Small intestine (tissue), 7 donors: ENCODE data around the gene DUSP1. TPM values are rescaled to one million over a fixed set of nuclear protein-coding genes. Genes with fewer than 3 reads are reported as not detected.
"Not testable (repeated sequence)": the region's sequence is repeated elsewhere in the genome, so short reads cannot be mapped to it uniquely, and the experiment has no call there.

Experiments used
- DNase-seq, 2 donors: peaks; one replicate each; pipeline versions ENCODE4 v3.0.0 to v3.0.0-alpha.2; 2013
- FAIRE-seq: peaks from 2 replicates; lab custom pipeline; 2012; peaks lifted over from hg19 to GRCh38; lab: Jason Lieb, UNC
- H3K27ac ChIP-seq, 3 donors: one replicate each; pipeline ENCODE4 v1.5.1; 2013; ENCODE audit warnings: low read length in 2 of 3, mild to moderate bottlenecking in 2 of 3, control low read depth in 1 of 3, inconsistent platforms in 1 of 3, low read depth in 1 of 3, moderate library complexity in 1 of 3
- H3K27me3 ChIP-seq, 3 donors: one replicate each; pipeline ENCODE4 v1.6.1; 2013; ENCODE audit warnings: low read length in 3 of 3, inconsistent platforms in 1 of 3; ENCODE audit not compliant: control insufficient read depth in 3 of 3, insufficient read depth in 3 of 3
- H3K36me3 ChIP-seq, 3 donors: one replicate each; pipeline ENCODE4 v1.6.1; 2013; ENCODE audit warnings: low read length in 3 of 3, inconsistent platforms in 1 of 3, low read depth in 1 of 3, mild to moderate bottlenecking in 1 of 3, moderate library complexity in 1 of 3; ENCODE audit not compliant: control insufficient read depth in 3 of 3, insufficient read depth in 2 of 3
- H3K4me1 ChIP-seq, 3 donors: one replicate each; pipeline ENCODE4 v1.6.1; 2013; ENCODE audit warnings: low read length in 2 of 3, inconsistent platforms in 1 of 3, low read depth in 1 of 3, mild to moderate bottlenecking in 1 of 3, moderate library complexity in 1 of 3; ENCODE audit not compliant: control insufficient read depth in 3 of 3, insufficient read depth in 2 of 3
- H3K4me3 ChIP-seq, 3 donors: one replicate each; pipeline ENCODE4 v1.5.1; 2013; ENCODE audit warnings: low read length in 3 of 3, control low read depth in 1 of 3, inconsistent platforms in 1 of 3, low read depth in 1 of 3, mild to moderate bottlenecking in 1 of 3, moderate library complexity in 1 of 3
- H3K9me3 ChIP-seq, 2 donors: one replicate each; pipeline ENCODE4 v1.6.1; 2013; ENCODE audit warnings: low read depth in 1 of 2, low read length in 1 of 2; ENCODE audit not compliant: control insufficient read depth in 2 of 2, insufficient read depth in 1 of 2
- WGBS, 3 donors: extraction: QIAGEN DNeasy Blood & Tissue Kit; methylation state at CpG; one replicate each; pipeline ENCODE4 v1.1.7; 2013; 5-methylcytosine and 5-hydroxymethylcytosine counted together
- polyA plus RNA-seq, 4 donors: library from polyadenylated mRNA; stranded (reverse) in 3 of 4; unstranded in 1 of 4; fragments of 200-250 nt in 3 of 4; fragments of 120-200 nt in 1 of 4; gene quantifications; one replicate each; pipeline versions ENCODE4 v1.2.1 to v1.2.3, GENCODE V29; 2013
- donor health status: healthy with polysubstance abuse.
- donor health status: control.
- donor health status: control.
- donor health status: Bipolar disorder and iron deficiency.
- donor health status: healthy.

Gene DUSP1
- polyA plus RNA-seq, 4 donors: 64.4 to 216 (median 109) TPM

DNA sequence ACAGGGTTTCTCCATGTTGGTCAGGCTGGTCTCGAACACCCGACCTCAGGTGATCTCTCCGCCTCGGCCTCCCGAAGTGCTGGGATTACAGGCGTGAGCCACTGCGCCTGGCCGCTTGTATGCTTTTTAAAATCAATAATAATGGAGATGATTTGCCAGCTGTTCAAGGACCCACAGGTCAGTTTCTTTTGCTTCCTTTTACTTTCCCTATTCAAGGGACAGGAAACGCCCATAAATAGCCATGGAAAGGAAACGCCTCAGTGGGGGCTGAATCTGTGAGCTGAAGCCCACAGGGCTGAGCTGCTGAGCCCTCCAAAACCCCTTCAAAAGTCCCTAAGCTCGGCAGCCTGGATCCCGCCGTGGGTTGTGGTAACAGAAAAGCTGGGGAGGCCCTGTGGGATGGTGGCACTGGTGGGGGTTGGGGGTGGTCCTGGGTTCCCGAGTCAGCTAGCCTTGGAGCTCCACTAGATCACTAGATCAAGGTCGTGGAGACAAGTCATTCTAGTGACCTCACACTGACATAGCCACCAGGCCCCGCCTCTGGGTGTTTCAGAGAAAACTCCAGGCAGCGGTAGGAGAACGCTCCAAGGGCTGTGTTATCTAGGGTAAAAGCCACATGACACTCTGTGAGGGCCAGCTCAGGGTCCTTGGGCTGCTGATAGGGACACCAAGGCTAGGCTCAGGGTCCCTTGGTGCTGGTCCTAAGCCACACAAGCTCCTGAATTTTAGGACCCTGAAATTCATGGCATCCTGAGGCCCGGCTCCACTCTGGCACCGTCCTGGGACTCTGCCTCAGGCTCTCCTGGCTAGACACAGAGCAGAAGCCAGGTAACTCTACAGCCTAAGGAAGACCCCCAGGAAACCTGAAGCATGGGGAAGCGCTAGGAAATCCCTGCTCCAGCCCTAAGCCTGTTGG lies 18.0 kb upstream of the DUSP1 start:
- H3K27me3 ChIP-seq: no peaks in the 10 kb centered on the region
- 33 to 45% (median 40%) methylated on average over 21 of the region's 21 CpGs for WGBS, 3 donors
- FAIRE-seq: no peak

DNA sequence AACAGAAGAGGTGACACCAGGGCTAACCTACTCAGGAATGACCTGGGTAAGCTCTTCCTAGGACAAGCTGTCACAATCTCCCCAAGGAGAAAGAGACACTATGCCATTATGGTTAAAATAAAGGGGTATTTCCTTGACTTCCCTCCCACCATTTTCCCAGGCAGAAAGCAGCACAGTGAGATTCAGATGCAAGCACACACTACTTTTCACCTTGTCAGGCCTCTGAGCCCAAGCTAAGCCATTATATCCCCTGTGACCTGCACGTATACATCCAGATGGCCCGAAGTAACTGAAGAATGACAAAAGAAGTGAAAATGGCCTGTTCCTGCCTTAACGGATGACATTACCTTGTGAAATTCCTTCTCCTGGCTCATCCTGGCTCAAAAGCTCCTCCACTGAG lies 16.5 kb upstream of the DUSP1 start:
- not testable (repeated sequence) for H3K27me3 ChIP-seq, FAIRE-seq, H3K27ac ChIP-seq, H3K36me3 ChIP-seq, H3K4me3 ChIP-seq, DNase-seq, H3K9me3 ChIP-seq
- 85 to 96% (median 92%) methylated on average over 3 of the region's 3 CpGs for WGBS, 3 donors
- H3K4me1 ChIP-seq: peaks cover 0 to 46% (median 7%) of the 10 kb centered on the region in 3 donors

More for the DNA sequence above, 18.0 kb upstream of the DUSP1 start:
- Histone ChIP-seq H3K4me3 (no peak overlapping the region), H3K4me1 (peaks cover 0 to 46% (median 7%) of the 10 kb centered on the region in 3 donors), H3K27ac (peak overlapping the region; percentile 76 to 93 (median 85)), H3K9me3 (peaks cover 0 to 3% of the 10 kb centered on the region in 2 donors), H3K36me3 (peaks cover 0 to 4% (median 0%) of the 10 kb centered on the region in 3 donors)
- peak; percentile 85 to 87 for DNase-seq

DNA sequence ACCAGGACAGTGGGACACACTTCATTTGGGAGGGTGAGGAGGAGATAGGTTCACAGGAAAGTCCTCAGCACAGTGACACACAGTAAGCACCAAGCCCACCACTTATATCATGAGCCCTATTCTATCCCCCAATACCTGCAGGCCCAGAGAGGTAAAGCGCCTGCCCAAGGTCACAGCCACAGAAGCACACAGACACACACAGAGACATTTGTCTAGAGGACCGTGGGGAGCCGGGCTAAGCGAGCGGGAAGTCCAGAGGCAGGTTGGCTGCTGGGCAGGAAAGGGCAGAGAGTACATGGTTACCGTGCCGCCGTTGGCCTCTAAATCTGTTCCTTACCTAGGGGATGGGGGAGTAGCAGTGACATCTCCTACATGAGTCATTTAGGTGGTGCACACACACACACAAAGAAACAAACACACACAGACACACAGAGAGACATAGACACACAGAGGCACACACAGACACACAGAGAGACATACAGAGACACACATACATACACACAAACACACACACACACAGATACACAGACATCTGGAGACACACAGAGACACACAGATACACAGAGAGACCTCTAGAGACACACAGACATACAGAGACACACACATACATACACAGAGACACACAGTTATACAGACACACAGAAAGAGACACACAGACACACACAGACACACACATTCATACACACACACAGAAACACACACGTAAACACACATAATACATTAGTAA lies 15.9 kb upstream of the DUSP1 start:
- Histone ChIP-seq H3K27me3 (no peaks in the 10 kb centered on the region), H3K27ac (no peak overlapping the region), H3K36me3 (peaks cover 0 to 4% (median 0%) of the 10 kb centered on the region in 3 donors), H3K4me1 (peaks cover 0 to 46% (median 7%) of the 10 kb centered on the region in 3 donors), H3K9me3 (no peaks in the 10 kb centered on the region), H3K4me3 (no peak overlapping the region)
- no peak for DNase-seq
- FAIRE-seq: no peak
- 87 to 92% (median 91%) methylated on average over 9 of the region's 9 CpGs for WGBS, 3 donors

DNA sequence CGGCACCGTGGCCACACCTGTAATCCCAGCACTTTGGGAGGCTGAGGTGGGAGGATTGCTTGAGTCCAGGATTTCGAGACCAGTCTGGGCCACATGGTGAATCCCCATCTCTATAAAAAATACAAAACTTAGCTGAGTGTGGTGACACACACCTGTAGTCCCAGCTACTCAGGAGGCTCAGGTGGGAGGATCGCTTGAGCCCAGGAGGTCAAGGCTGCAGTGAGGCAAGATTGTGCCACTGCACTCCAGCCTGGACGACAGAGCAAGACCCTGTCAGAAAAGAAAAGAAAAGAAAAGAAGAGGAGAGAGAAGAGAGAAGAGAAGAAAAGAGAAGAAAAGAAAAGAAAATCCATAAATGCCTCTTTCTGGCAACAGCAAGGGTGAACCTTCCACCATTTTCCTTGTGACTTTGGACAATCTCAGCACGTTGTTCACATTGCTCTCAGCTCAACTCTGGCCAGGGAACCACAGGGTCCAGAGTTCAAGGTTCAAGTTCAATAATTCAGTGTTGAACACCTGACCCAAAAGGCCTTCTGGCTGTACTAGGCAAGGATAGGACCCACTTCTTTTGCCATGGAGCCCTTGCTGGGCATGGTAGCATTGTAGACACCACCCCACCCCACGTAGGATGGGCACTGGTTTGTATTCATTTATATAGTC lies 14.6 kb upstream of the DUSP1 start:
- H3K4me3 ChIP-seq: no peak overlapping the region
- peak overlapping the region in 1 of 3 donors; percentile 32 for H3K27ac ChIP-seq
- 74 to 87% (median 78%) methylated on average over 7 of the region's 7 CpGs for WGBS, 3 donors
- H3K4me1 ChIP-seq: peaks cover 3 to 35% (median 7%) of the 10 kb centered on the region in 3 donors
- H3K9me3 ChIP-seq: no peaks in the 10 kb centered on the region
- peaks cover 0 to 4% (median 0%) of the 10 kb centered on the region in 3 donors for H3K36me3 ChIP-seq
- no peaks in the 10 kb centered on the region for H3K27me3 ChIP-seq
- FAIRE-seq: no peak
- DNase-seq: peak; percentile 73 to 82

DNA sequence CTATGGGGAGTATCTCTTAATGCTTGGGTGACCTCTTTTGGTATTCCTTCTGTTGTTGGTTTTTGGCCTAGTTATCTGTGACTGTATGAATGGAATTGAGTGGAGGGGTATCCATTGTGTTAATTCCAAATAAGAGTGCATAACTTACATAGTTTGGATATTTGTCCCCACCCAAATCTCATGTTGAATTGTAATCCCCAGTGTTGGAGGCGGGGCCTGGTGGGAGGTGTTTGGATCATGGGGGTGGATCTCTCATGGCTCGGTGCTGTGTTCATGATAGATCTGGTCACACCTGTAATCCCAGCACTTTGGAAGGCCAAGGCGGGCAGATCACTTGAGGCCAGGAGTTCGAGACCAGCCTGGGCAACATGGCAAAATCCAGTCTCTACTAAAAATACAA lies 13.2 kb upstream of the DUSP1 start:
- not testable (repeated sequence) for FAIRE-seq, H3K27me3 ChIP-seq, H3K4me3 ChIP-seq, H3K36me3 ChIP-seq, H3K27ac ChIP-seq, H3K9me3 ChIP-seq, DNase-seq
- H3K4me1 ChIP-seq: peaks cover 3 to 32% (median 4%) of the 10 kb centered on the region in 3 donors
- WGBS, 3 donors: 94 to 97% (median 97%) methylated on average over 4 of the region's 4 CpGs

DNA sequence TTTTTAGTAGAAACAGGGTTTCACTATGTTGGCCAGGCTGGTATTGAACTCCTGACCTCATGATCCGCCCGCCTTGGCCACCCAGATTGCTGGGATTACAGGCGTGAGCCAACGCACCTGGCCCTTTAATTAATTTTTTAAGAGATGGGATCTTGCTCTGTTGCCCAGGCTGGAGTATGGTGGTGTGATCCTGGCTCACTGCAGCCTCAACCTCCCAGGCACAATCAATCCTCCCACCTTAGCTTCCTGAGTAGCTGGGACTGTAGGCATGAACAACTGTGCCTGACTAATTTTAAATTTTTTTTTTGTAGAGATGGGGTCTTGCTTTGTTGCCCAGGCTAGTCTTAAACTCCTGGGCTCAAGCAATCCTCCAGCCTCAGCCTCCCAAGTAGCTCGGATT lies 12.3 kb upstream of the DUSP1 start:
- not testable (repeated sequence) for DNase-seq, H3K27me3 ChIP-seq, H3K9me3 ChIP-seq, H3K4me3 ChIP-seq, FAIRE-seq, H3K36me3 ChIP-seq, H3K27ac ChIP-seq
- peaks cover 0 to 32% (median 3%) of the 10 kb centered on the region in 3 donors for H3K4me1 ChIP-seq
- 90 to 91% (median 91%) methylated on average over 5 of the region's 5 CpGs for WGBS, 3 donors

DNA sequence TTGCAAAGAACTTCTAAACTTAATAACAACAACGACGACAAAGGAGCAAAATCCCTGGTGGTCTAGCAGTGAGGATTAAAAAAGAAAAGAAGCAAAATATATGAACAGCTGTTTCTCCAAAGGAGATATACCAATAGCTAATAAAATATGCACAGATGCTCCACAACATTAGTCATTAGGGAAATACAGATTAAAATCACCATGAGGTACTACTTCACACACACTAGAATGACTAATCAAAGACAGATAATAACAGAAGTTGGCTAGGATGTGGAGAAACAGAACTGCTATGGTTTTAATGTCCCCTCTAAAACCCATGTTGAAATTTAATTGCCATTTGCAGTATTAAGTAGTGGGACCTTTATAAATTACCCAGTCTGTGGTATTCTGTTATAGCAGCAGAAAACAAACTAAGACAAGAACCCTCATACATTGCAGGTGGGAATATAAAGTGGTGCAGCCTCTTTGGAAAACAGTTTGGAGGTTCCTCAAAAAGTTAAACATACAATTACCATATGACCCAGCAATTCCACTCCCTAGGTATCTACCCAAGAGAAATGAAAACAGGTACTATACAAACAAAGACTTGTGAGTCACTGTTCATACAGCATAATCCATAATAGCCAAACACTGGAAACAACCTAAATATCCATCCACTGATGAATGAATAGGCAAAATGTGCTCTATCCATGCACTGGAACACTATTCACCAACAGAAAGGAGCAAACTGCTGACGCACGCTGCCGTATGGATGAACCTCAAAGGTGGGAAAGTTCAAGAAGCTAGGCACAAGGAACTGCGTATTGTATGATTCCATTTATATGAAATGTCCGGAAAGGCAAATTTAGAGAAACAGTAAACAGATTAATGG lies 11.4 kb upstream of the DUSP1 start:
- no peaks in the 10 kb centered on the region for H3K36me3 ChIP-seq
- WGBS, 3 donors: 91 to 93% (median 92%) methylated on average over 7 of the region's 7 CpGs
- H3K27ac ChIP-seq: no peak overlapping the region
- H3K27me3 ChIP-seq: no peaks in the 10 kb centered on the region
- peaks cover 0 to 37% (median 3%) of the 10 kb centered on the region in 3 donors for H3K4me1 ChIP-seq
- DNase-seq (peak in 1 of 2 donors; percentile 53), FAIRE-seq (no peak)
- no peak overlapping the region for H3K4me3 ChIP-seq
- H3K9me3 ChIP-seq: peaks cover 0 to 3% of the 10 kb centered on the region in 2 donors
